Pancreas (tissue), 10 donors: ENCODE measurements around the gene LTV1. TPM values are rescaled to one million over a fixed set of nuclear protein-coding genes. Genes with fewer than 3 reads are reported as not detected.

ENCODE experiments used
- ATAC-seq, 4 donors: fragments of 200-7000 bp; cut with Tn5 transposase; one replicate each; pipeline versions ENCODE4 v1.8.0 to v1.9.1; 2020; ENCODE audit warnings: mild to moderate bottlenecking in 4 of 4, moderate library complexity in 4 of 4
- DNase-seq, 6 donors: peaks; one replicate each; pipeline ENCODE4 v3.0.0-alpha.2; 2020
- FAIRE-seq: peaks from 2 replicates; lab custom pipeline; 2012; peaks lifted over from hg19 to GRCh38; lab: Jason Lieb, UNC
- H3K27ac ChIP-seq, 4 donors: fragments of 200-600 bp; sonication (generic); 1 replicate in 3 of 4; 2 replicates in 1 of 4; pipeline versions ENCODE4 v1.5.0 to v1.8.0; 2020
- H3K27me3 ChIP-seq, 4 donors: fragments of 200-600 bp; one replicate each; pipeline ENCODE4 v1.8.0; 2021
- H3K36me3 ChIP-seq, 3 donors: fragments of 200-600 bp; sonication (generic) in 1 of 3; one replicate each; pipeline versions ENCODE4 v1.5.0 to v1.8.0; 2020 to 2021
- H3K4me1 ChIP-seq, 3 donors: fragments of 200-600 bp; one replicate each; pipeline ENCODE4 v1.8.0; 2021
- H3K4me3 ChIP-seq, 4 donors: fragments of 200-600 bp; sonication (generic) in 2 of 4; one replicate each; pipeline versions ENCODE4 v1.5.0 to v1.8.0; 2020 to 2021
- H3K9me3 ChIP-seq, 4 donors: fragments of 200-600 bp; one replicate each; pipeline ENCODE4 v1.8.0; 2021
- WGBS, 2 donors: extraction: QIAGEN DNeasy Blood & Tissue Kit; methylation state at CpG; one replicate each; pipeline ENCODE4 v1.1.7; 2013; 5-methylcytosine and 5-hydroxymethylcytosine counted together
- intact Hi-C, 3 donors: fragments of 100-400 bp; cut with DNase I; formaldehyde crosslinking; loops; one replicate each; pipeline versions ENCODE4 v1.11.1 to v1.14.2; 2022
- polyA plus RNA-seq, 2 donors: library from polyadenylated mRNA; stranded (reverse); fragments of 200-250 nt; gene quantifications; one replicate each; pipeline ENCODE4 v1.2.3, GENCODE V29; 2013
- total RNA-seq, 6 donors: library from RNA; stranded (reverse); fragmentation: NEBNext Ultra II Directional in 4 of 6; extraction: Animal tissue kit (Norgen Biotek cat#: 25700) in 4 of 6; gene quantifications; one replicate each; pipeline versions ENCODE4 v1.2.1 to v1.2.4, GENCODE V29; 2021 to 2023
- TF ChIP-seq, protein P1 (sequence below), 4 donors: fragments of 200-600 bp; sonication (generic) in 3 of 4; IDR thresholded peaks; one replicate each; pipeline versions ENCODE4 v1.5.0 to v1.8.0; 2021; ENCODE audit warnings: antibody characterized with exemption in 4 of 4
- donor health status: healthy with polysubstance abuse.
- donor health status: DM: no; HTN: no; CAD: no; lungs with moderate emphysema.
- donor health status: DM: no; HTN: no; CAD: no.
- donor health status: control.
- donor health status: control.
- donor health status: Bipolar disorder and iron deficiency.
- donor health status: DM: yes; HTN: yes; CAD: no.
- donor health status: DM: no; HTN: no; CAD: no.
- donor health status: DM: no; HTN: no; CAD: no.
- donor health status: DM: yes; HTN: yes; CAD: no.

LTV1 gene
- total and polyA plus RNA-seq, 8 donors = 6.5 to 16.6 (median 9.4) TPM

DNA sequence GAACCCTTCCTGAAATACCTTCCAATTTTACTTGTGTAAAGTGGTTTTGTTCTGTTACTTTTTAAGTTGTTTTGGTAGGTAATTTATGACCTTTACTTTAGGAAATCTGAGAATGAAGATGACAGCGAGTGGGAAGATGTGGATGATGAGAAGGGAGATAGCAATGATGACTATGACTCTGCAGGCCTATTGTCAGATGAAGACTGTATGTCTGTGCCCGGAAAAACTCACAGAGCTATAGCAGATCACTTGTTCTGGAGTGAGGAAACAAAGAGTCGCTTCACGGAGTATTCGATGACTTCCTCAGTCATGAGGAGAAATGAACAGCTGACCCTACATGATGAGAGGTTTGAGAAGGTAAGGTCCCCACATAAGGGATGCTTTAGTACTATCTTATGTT, 14.5 kb downstream of the LTV1 start:
- no peaks in the 10 kb centered on the region for H3K27me3 ChIP-seq
- WGBS, 2 donors = 99% methylated on average over 5 of the region's 5 CpGs
- no peak for FAIRE-seq

DNA sequence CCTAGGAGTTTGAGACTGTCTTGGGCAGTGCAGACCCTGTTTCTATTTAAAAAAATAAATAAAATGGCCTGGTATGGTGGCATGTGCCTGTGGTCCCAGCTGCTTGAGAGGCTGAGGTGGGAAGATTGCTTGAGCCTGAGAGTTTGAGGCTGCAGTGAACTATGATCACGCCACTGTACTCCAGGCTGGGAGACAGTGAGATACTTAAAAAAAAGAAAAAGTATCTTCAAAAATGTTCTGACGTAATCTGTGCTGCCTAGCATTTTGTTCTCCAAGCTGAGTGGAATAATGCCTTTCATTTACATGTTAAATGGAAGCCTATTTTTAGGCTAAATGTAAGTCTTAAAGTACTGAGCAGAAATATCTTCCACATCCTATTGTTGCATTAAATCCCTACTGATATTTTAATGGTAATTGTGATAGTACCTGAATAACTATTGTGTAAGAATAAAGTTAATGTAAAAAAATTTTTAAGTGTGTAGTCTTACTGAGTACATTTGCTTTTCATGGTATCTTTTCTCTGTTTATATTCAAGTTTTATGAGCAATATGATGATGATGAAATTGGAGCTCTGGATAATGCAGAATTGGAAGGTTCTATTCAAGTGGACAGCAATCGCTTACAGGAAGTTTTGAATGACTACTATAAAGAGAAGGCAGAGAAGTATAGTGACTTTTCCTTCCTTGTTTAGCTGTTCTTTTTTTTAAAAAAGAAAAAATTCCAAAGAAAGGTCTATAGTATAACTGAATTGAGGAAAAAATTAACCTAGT, 16.9 kb downstream of the LTV1 start:
- intact Hi-C loops = no loop called here
- H3K4me3 ChIP-seq = no peak overlapping the region
- 92 to 96% methylated on average over 3 of the region's 3 CpGs for WGBS, 2 donors
- H3K27ac ChIP-seq = no peak overlapping the region
- TF ChIP-seq, protein P1, sequence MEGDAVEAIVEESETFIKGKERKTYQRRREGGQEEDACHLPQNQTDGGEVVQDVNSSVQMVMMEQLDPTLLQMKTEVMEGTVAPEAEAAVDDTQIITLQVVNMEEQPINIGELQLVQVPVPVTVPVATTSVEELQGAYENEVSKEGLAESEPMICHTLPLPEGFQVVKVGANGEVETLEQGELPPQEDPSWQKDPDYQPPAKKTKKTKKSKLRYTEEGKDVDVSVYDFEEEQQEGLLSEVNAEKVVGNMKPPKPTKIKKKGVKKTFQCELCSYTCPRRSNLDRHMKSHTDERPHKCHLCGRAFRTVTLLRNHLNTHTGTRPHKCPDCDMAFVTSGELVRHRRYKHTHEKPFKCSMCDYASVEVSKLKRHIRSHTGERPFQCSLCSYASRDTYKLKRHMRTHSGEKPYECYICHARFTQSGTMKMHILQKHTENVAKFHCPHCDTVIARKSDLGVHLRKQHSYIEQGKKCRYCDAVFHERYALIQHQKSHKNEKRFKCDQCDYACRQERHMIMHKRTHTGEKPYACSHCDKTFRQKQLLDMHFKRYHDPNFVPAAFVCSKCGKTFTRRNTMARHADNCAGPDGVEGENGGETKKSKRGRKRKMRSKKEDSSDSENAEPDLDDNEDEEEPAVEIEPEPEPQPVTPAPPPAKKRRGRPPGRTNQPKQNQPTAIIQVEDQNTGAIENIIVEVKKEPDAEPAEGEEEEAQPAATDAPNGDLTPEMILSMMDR (IDR thresholded peaks at IDR 0.05) = no peak
- no peaks in the 10 kb centered on the region for H3K9me3 ChIP-seq
- no peaks in the 10 kb centered on the region for H3K27me3 ChIP-seq
- no peak for ATAC-seq
- FAIRE-seq = no peak
- H3K36me3 ChIP-seq = peaks cover 6 to 76% (median 31%) of the 10 kb centered on the region in 3 donors
- no peak for DNase-seq
- H3K4me1 ChIP-seq = no peaks in the 10 kb centered on the region

More for the DNA sequence above, 14.5 kb downstream of the LTV1 start:
- Histone ChIP-seq H3K4me3 (no peak overlapping the region), H3K27ac (no peak overlapping the region), H3K4me1 (no peaks in the 10 kb centered on the region), H3K36me3 (peaks cover 6 to 66% (median 20%) of the 10 kb centered on the region in 3 donors), H3K9me3 (no peaks in the 10 kb centered on the region)
- ATAC-seq = no peak
- no peak for DNase-seq
- intact Hi-C loops = no loop called here
- TF ChIP-seq, protein P1 (IDR thresholded peaks at IDR 0.05) = no peak

DNA sequence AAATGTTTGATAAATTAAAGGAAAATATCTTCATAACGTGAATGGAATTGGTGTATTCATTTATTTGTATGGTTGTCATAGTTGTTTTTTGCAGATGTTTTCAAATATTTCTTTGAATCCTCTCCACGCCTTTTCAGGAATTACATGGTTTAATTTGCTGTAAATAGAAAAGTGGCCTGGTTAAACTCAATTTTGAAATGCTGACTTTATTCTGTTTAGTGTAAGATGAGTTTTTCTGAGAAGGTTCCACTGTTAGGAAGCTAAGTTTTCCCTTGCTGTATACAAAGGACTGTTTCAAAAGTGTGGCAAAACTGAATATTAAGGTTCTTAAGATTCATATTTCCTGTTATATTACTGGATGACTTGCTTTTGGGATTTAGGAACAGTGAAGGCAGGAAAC, 20.6 kb downstream of the LTV1 start:
- Histone ChIP-seq H3K27ac (no peak overlapping the region), H3K9me3 (no peaks in the 10 kb centered on the region), H3K27me3 (no peaks in the 10 kb centered on the region), H3K4me1 (no peaks in the 10 kb centered on the region), H3K36me3 (peaks cover 0 to 44% (median 12%) of the 10 kb centered on the region in 3 donors), H3K4me3 (no peak overlapping the region)
- TF ChIP-seq, protein P1 (IDR thresholded peaks at IDR 0.05) = no peak
- WGBS, 2 donors = 93% methylated on average over 2 of the region's 2 CpGs
- ATAC-seq (no peak), FAIRE-seq (no peak), DNase-seq (no peak)
- intact Hi-C loops = no loop called here

DNA sequence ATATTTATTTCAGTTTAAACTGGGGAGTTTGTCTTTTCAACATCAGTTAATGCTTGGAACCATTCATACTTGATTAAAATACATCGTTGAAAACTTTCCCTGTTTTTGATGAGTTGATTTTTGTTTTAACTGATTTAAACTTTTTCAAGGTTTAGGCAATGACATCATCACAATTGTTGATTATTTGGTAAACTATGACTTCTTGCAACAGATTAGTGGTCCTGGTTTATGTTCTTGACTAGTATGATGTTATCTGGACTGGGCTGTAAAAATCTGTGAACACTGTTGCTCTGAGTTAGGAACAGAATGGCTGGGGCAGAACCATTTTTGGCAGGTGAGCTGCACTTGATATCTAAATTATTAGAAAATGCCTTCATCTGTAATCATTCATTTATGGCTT, 21.1 kb downstream of the LTV1 start, which contains the start of gene ZC2HC1B:
TSS of gene ZC2HC1B (plus strand) at position 241 of the 400 bp plus-strand sequence. CDS start at position 307, 66 bp downstream.
- DNase-seq = no peak

More for the DNA sequence above, 21.1 kb downstream of the LTV1 start, which contains the start of gene ZC2HC1B:
- 88 to 96% methylated on average over 1 of the region's 1 CpG for WGBS, 2 donors
- no peak within 1 kb of the TSS for H3K4me3 ChIP-seq
- H3K9me3 ChIP-seq = no peaks in the 10 kb centered on the region
- no peak within 1 kb of the TSS for H3K27ac ChIP-seq
- FAIRE-seq (no peak), ATAC-seq (no peak)
- H3K27me3 ChIP-seq = no peaks in the 10 kb centered on the region
- intact Hi-C loops = no loop called here
- H3K36me3 ChIP-seq = peaks cover 0 to 40% (median 12%) of the 10 kb centered on the region in 3 donors
- TF ChIP-seq, protein P1 (IDR thresholded peaks at IDR 0.05) = no peak
- H3K4me1 ChIP-seq = no peaks in the 10 kb centered on the region
